ENCODE data around the gene CRYBG2. TPM values are rescaled to one million over a fixed set of nuclear protein-coding genes. Genes with fewer than 3 reads are reported as not detected.

CRYBG2 gene
- total RNA-seq, 1 donor from 2014 or later: 19.5 TPM

DNA sequence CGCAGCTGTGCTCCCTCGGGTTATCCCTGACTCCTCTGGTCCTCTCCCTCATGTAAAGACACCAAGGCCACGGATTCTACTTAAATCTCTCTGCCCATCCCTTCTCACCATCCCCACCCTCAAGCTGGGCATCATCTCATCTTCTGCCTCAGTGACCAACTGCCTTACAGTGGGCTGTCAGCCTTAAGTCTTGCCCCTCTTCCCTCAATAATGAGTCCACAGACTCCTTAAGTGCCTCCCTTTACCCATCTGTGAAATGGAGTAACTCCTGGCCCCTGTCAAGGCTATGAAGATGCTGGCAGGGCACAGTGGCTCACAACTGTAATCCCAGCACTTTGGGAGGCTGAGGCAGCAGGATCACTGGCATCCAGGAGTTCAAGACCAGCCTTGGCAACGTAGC is 62.0 kb downstream of the CRYBG2 start:
- Histone ChIP-seq H3K4me3 (ENCODE audit: low read depth, low read length) (no peak overlapping the region), H3K27me3 (ENCODE audit: control insufficient read depth, insufficient read depth, low read length) (no peaks in the 10 kb centered on the region), H3K36me3 (ENCODE audit: control insufficient read depth, insufficient read depth, low read length) (no peaks in the 10 kb centered on the region)
- DNase-seq (ENCODE audit: low read depth): no peak
- TF ChIP-seq, protein P1, sequence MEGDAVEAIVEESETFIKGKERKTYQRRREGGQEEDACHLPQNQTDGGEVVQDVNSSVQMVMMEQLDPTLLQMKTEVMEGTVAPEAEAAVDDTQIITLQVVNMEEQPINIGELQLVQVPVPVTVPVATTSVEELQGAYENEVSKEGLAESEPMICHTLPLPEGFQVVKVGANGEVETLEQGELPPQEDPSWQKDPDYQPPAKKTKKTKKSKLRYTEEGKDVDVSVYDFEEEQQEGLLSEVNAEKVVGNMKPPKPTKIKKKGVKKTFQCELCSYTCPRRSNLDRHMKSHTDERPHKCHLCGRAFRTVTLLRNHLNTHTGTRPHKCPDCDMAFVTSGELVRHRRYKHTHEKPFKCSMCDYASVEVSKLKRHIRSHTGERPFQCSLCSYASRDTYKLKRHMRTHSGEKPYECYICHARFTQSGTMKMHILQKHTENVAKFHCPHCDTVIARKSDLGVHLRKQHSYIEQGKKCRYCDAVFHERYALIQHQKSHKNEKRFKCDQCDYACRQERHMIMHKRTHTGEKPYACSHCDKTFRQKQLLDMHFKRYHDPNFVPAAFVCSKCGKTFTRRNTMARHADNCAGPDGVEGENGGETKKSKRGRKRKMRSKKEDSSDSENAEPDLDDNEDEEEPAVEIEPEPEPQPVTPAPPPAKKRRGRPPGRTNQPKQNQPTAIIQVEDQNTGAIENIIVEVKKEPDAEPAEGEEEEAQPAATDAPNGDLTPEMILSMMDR (IDR thresholded peaks at IDR 0.05; ENCODE audit: insufficient read depth, low read length, severe bottlenecking): no peak
- no peak for FAIRE-seq

DNA sequence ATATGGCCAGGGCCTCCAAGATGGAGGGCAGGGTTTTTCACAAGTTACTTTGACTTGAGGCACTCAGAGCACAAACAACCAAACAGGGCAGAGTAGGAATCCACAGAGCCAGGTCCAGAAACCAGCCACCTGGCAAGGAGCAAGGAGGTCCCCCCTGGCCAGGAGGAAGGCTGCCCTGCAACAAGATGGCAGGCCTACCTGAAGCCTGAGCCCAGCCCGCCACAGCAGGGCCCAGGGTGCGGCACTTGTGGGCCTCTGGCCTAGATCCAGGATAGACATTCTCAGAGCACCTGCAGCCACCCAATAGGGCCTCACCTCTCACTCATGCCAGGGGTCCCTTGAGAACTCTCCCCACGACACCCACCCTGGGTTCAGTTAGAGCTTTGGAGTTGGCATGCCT is 62.5 kb downstream of the CRYBG2 start:
- no peak overlapping the region for H3K4me3 ChIP-seq (ENCODE audit: low read depth, low read length)
- FAIRE-seq: no peak
- DNase-seq (ENCODE audit: low read depth): no peak
- TF ChIP-seq, protein P1 (IDR thresholded peaks at IDR 0.05; ENCODE audit: insufficient read depth, low read length, severe bottlenecking): no peak
- no peaks in the 10 kb centered on the region for H3K36me3 ChIP-seq (ENCODE audit: control insufficient read depth, insufficient read depth, low read length)
- H3K27me3 ChIP-seq (ENCODE audit: control insufficient read depth, insufficient read depth, low read length): no peaks in the 10 kb centered on the region

DNA sequence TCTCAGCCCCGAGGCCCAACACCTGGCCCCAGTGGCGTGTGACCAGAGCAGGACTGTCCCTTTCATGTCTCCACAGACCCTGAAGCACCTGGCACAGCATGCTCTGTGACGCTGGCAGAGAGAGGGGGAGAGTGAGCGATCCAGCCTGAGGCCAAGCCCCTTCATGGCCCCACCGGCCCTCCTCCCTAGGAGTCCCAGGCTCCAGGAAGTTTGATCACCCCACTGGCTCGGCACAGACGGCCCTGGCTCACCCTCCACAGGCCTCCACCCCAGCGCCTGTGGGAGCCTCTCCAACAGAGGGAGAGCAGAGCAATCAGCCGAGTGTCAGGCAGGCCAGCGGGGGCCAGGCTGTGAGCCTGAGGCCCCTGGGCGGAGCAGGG is 63.1 kb downstream of the CRYBG2 start:
- DNase-seq (ENCODE audit: low read depth): no peak

DNA sequence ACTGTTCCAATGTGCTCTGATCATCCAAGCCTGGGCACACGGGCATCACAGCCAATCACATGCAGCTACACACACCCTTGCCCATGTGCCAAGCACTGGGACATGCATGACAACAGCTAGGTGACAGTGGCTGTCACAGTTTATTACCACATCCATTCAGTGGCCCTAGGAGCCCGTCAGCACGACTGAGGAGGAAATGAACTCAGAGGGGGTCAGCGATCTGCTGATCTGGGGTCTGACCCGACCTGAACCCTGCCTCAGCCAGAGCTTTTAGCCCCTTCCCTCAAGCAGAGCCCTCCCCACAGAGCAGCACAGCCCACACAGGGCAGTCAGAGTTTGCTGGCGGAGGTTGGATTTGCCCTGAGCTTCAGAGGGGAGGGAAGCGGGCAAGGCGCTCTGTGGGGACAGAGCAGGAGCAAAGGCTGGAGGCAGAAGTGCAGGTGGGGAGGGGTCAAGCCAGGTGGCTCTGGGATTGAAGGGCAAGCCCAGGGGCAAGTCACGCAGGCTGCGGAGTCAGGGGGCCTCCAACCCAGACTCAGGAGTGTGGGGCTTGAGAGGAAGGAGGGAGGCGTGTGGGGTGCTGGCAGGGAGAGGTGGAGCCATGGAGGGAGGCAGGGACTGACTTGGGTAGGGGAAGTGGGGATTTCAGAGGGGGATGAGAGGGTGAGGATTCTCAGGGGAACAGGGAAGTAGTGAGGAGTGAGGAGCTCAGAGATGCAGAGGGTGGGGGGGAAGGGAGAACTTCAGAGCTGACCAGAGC is 63.6 kb downstream of the CRYBG2 start:
- FAIRE-seq (no peak), DNase-seq (ENCODE audit: low read depth) (no peak)
- TF ChIP-seq, protein P1 (IDR thresholded peaks at IDR 0.05; ENCODE audit: insufficient read depth, low read length, severe bottlenecking): no peak
- no peaks in the 10 kb centered on the region for H3K36me3 ChIP-seq (ENCODE audit: control insufficient read depth, insufficient read depth, low read length)
- no peak overlapping the region for H3K4me3 ChIP-seq (ENCODE audit: low read depth, low read length)
- no peaks in the 10 kb centered on the region for H3K27me3 ChIP-seq (ENCODE audit: control insufficient read depth, insufficient read depth, low read length)

More for the DNA sequence above, 63.1 kb downstream of the CRYBG2 start:
- Histone ChIP-seq H3K27me3 (ENCODE audit: control insufficient read depth, insufficient read depth, low read length) (no peaks in the 10 kb centered on the region), H3K4me3 (ENCODE audit: low read depth, low read length) (no peak overlapping the region), H3K36me3 (ENCODE audit: control insufficient read depth, insufficient read depth, low read length) (no peaks in the 10 kb centered on the region)
- TF ChIP-seq, protein P1 (IDR thresholded peaks at IDR 0.05; ENCODE audit: insufficient read depth, low read length, severe bottlenecking): no peak
- no peak for FAIRE-seq

DNA sequence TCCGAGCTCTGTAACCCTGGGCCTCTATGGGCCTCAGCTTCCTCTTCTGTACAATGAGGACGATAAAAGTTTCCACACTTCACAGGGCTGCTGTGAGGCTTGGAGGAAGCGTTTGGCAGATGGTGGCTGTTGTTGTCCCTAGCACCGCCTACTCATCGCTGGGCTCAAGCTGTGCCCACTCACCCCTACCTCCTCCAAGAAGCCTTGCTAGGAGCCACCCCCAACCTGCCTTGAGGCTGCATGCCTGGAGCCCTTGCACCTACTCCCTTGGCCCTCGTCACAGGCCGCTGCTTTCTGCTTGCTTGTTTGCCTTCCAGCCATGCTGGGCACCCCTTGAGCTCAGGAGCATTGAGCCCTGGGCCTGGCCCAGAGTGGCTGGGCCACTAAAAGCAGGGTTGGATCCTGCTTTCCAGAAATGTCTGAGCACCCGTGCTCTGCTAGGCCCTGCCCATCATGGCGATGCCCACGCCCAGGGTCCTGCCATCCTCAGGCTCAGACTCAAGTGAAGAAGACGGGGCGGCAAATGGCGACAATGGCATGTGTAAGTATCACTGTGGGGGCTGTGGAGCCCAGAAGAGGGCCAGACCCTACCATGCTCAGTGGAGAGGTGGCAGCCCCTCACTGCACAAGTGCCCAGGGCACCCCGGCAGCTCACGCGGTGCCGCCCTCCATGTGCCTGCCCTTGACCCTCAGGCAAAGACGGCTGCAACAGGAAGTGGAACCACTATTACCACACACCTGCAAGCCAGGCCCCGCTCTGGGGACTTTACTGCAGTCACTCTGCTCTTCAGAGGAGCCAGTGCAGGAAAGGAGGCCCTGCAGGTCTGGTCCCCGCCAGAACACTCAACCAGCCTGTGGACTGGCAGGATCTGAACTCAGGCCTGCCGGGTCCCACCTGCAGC is 64.5 kb downstream of the CRYBG2 start:
- TF ChIP-seq, protein P1 (IDR thresholded peaks at IDR 0.05; ENCODE audit: insufficient read depth, low read length, severe bottlenecking): no peak
- H3K4me3 ChIP-seq (ENCODE audit: low read depth, low read length): no peak overlapping the region
- no peaks in the 10 kb centered on the region for H3K27me3 ChIP-seq (ENCODE audit: control insufficient read depth, insufficient read depth, low read length)
- no peak for DNase-seq (ENCODE audit: low read depth)
- H3K36me3 ChIP-seq (ENCODE audit: control insufficient read depth, insufficient read depth, low read length): no peaks in the 10 kb centered on the region
- FAIRE-seq: no peak
